ENCODE data around the gene MPG. TPM values are rescaled to one million over a fixed set of nuclear protein-coding genes. Genes with fewer than 3 reads are reported as not detected.

MPG gene
- total and polyA plus RNA-seq, 4 experiments from 2014 or later = 30.7 to 82.6 (median 44.4) TPM

DNA sequence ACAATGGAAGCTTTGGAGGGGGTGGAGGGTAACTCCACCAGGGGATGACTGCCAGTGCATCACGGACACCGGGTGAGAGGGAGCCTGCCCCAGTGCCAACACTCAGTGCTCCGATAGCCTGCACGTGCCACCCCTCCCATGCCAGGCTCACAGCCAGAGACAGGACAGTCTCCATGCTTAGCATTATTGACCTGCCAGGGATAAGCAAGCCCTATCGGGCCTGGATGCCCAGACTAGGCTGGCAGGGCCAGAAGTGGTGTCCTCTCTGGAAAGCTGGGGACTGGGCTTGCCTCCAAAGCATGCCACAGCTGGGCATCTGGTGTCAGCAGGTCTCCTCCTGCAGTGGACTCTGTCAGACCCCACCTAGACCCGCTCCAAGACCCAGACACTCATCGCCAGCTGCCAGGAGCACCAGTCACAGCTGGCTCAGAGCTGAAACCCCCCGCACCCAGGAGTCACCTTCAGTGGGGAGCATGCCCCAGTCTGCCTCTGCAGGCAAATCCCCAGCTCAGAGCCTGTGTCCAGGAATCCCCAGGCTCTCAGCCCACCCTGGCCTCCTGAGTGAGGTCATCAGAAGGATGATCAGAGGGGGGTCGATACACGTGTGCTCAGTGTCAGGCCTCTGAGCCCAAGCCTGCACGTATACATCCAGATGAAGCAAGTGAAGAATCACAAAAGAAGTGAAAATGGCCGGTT, 3.8 kb upstream of the MPG start:
- H3K27ac Mint-ChIP-seq = peak overlapping the region in 1 of 7 donors; percentile 74
- peak in 1 of 5 donors; percentile 20 for DNase-seq
- H3K27ac ChIP-seq (ENCODE audit: low read depth, low read length) = no peak overlapping the region
- no peak overlapping the region for H3K4me3 ChIP-seq (ENCODE audit: low read length in 2 of 2)
- peak overlapping the region in 1 of 8 donors; percentile 36 for H3K4me3 Mint-ChIP-seq
- CTCF ChIA-PET (ENCODE audit: partially characterized antibody) = interaction anchor here (2.4 kb wide), 1 partner anchor 9 kb away, joined by 18 read pairs; no protein-coding TSS in a partner anchor
- H3K36me3 ChIP-seq (ENCODE audit: insufficient read depth, low read length) = no peaks in the 10 kb centered on the region
- H3K9me3 ChIP-seq (ENCODE audit: control insufficient read depth in 1 of 2, low read length in 2 of 2) = no peaks in the 10 kb centered on the region
- H3K27me3 ChIP-seq (ENCODE audit: insufficient read depth, low read length) = peaks cover 13% of the 10 kb centered on the region
- H3K4me1 ChIP-seq (ENCODE audit: insufficient read depth, low read length) = peaks cover 25% of the 10 kb centered on the region
- H3K36me3 Mint-ChIP-seq = no peaks in the 10 kb centered on the region
- H3K4me1 Mint-ChIP-seq = peaks cover 10 to 33% (median 23%) of the 10 kb centered on the region in 4 donors
- intact Hi-C loops (cut with micrococcal nuclease) = no loop called here
- H3K9me3 Mint-ChIP-seq = peaks cover 0 to 1% (median 0%) of the 10 kb centered on the region in 8 donors
- POLR2A ChIA-PET (ENCODE audit: partially characterized antibody) = no interaction called here
- H3K27me3 Mint-ChIP-seq = peaks cover 9 to 13% of the 10 kb centered on the region in 2 donors

DNA sequence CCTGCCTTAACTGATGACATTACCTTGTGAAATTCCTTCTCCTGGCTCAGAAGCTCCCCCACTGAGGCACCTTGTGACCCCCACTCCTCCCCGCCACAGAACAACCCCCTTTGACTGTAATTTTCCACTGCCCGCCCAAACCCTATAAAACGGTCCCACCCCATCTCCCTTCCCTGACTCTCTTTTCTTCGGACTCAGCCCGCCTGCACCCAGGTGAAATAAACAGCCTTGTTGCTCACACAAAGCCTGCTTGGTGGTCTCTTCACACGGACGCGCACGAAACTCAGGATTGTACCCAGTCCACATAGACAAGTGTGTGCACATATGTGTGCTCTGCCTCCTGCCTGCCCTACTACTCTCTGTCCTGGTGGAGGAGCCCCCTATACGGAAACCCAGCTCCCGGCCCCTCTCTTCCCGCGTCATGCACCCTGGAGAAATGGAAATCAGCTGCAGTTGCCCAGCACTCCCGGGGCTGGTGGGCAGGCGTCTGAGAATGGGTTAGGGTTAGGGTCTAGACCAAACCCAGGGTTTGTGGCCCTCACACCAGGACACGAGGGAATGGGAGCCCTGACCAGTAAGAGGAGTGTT, 3.2 kb upstream of the MPG start:
- H3K4me1 Mint-ChIP-seq = peaks cover 13 to 39% (median 27%) of the 10 kb centered on the region in 4 donors
- H3K4me3 Mint-ChIP-seq = peak overlapping the region in 2 of 8 donors; percentile 6 to 62
- peaks cover 13% of the 10 kb centered on the region for H3K27me3 ChIP-seq (ENCODE audit: insufficient read depth, low read length)
- H3K9me3 Mint-ChIP-seq = peaks cover 0 to 1% (median 0%) of the 10 kb centered on the region in 8 donors
- no peak overlapping the region for H3K27ac ChIP-seq (ENCODE audit: low read depth, low read length)
- ChIA-PET CTCF (ENCODE audit: partially characterized antibody) (interaction anchor here (2.4 kb wide), 1 partner anchor 10 kb away, joined by 18 read pairs; no protein-coding TSS in a partner anchor), POLR2A (ENCODE audit: partially characterized antibody) (no interaction called here)
- H3K4me3 ChIP-seq (ENCODE audit: low read length in 2 of 2) = no peak overlapping the region
- H3K4me1 ChIP-seq (ENCODE audit: insufficient read depth, low read length) = peaks cover 26% of the 10 kb centered on the region
- H3K27ac Mint-ChIP-seq = peak overlapping the region in 2 of 7 donors; percentile 32 to 68
- DNase-seq = no peak
- peaks cover 9 to 13% of the 10 kb centered on the region in 2 donors for H3K27me3 Mint-ChIP-seq
- intact Hi-C loops (cut with micrococcal nuclease) = no loop called here
- peaks cover 4% of the 10 kb centered on the region for H3K36me3 ChIP-seq (ENCODE audit: insufficient read depth, low read length)
- H3K36me3 Mint-ChIP-seq = no peaks in the 10 kb centered on the region
- no peaks in the 10 kb centered on the region for H3K9me3 ChIP-seq (ENCODE audit: control insufficient read depth in 1 of 2, low read length in 2 of 2)

DNA sequence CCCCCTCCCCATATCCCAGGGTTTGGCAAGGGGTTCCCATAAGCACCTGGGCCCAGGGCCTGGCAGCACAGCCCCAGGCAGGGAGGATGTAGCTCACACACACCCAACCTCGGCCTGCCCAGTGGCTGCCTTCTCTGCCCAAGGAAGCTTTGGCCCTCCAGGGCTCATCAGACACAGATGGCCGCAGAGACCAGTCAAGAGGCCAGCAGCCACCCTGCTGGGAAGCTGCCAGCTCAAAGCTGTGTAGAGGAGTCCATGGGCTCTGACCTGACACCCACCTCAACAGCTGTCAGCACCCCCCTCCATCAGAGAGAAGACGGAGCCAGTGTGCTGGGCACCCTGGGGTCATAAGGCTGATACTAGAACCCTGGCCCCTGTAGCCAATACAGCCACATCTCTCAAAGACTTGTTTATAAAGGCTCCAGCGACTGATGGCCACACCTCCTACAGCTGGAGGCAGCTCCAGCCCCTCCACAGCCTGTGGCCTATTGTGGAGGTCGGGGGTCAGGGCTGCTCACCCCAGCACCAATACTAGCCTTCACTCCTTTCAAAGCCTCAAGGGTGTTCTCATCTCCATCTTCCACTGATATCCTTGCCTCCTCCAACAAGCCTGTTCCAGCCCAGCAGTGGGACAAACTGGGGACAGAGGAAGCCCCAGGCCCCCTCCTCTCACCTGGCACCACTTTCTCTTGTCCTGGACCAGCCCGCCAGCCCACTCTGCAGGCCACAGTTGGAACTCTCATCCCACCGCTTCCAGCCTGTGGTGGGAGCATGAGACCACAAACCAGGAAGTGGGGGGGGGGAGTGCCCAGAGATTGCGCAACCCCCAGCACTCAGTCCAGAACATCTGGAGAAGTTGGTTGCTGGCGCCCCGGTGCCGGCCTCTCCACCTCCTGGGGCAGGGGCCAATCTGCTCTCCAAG, 2.2 kb upstream of the MPG start:
- Mint-ChIP-seq H3K9me3 (peaks cover 0 to 1% (median 0%) of the 10 kb centered on the region in 8 donors), H3K4me3 (peak overlapping the region in 5 of 8 donors; percentile 25 to 79 (median 76)), H3K27me3 (peaks cover 6 to 9% of the 10 kb centered on the region in 2 donors), H3K4me1 (peaks cover 13 to 40% (median 29%) of the 10 kb centered on the region in 4 donors), H3K36me3 (no peaks in the 10 kb centered on the region), H3K27ac (peak overlapping the region in 3 of 7 donors; percentile 29 to 70 (median 52))
- H3K27ac ChIP-seq (ENCODE audit: low read depth, low read length) = no peak overlapping the region
- no peak for DNase-seq
- intact Hi-C loops (cut with micrococcal nuclease) = no loop called here
- H3K4me1 ChIP-seq (ENCODE audit: insufficient read depth, low read length) = peaks cover 26% of the 10 kb centered on the region
- peaks cover 5% of the 10 kb centered on the region for H3K36me3 ChIP-seq (ENCODE audit: insufficient read depth, low read length)
- ChIA-PET CTCF (ENCODE audit: partially characterized antibody) (interaction anchor here (2.1 to 2.4 kb wide), 2 partner anchors 10 to 11 kb away, joined by 7 to 18 read pairs; no protein-coding TSS in a partner anchor), POLR2A (ENCODE audit: partially characterized antibody) (no interaction called here)
- no peaks in the 10 kb centered on the region for H3K9me3 ChIP-seq (ENCODE audit: control insufficient read depth in 1 of 2, low read length in 2 of 2)
- H3K27me3 ChIP-seq (ENCODE audit: insufficient read depth, low read length) = peaks cover 13% of the 10 kb centered on the region
- H3K4me3 ChIP-seq (ENCODE audit: low read length in 2 of 2) = no peak overlapping the region

DNA sequence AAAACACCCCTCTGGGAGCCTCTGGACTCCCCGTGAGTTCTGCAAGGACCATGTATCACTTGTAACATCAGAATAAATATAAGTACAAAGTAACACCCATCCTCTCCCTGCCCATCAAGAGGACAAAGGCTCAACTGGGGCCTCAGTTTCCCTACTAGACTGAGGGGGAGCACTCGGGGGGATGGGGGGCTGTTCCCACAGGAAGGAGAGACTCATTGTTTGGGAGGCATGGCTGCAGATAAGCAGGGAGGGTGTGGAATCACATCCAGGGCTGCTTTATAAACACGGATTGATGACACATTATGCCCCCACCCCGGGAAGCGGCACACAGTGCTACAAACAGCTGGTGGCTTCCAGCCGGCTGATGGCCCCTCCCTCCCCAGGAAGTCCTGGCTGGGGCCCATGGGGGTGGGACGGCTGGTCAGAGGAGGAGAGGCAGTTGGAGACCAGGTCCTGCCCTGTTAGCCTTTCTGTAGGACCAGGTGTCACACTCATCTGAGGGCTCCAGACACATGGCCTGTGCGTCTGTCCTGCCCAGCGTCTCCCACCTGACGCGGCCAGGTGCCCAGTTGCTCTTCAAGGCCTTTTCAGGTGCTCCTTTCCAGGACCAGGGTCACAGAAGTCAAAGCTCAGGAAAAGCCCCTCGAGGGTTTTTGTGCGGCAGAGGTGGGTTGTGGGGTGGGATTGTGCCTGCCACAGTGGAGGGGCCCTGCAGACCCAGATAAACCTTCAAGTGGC, 1.3 kb upstream of the MPG start:
- no peaks in the 10 kb centered on the region for H3K36me3 Mint-ChIP-seq
- ChIA-PET POLR2A (ENCODE audit: partially characterized antibody) (interaction anchor here (0.9 to 2.2 kb wide), 5 partner anchors 11 to 23 kb away, joined by 4 to 13 read pairs (median 5); partner anchors contain the start of genes POLR3K and SNRNP25), CTCF (ENCODE audit: partially characterized antibody) (interaction anchor here (1.0 to 2.1 kb wide), 5 partner anchors 11 to 285 kb away, joined by 3 to 7 read pairs (median 5); no protein-coding TSS in a partner anchor)
- Histone ChIP-seq H3K9me3 (ENCODE audit: control insufficient read depth in 1 of 2, low read length in 2 of 2) (no peaks in the 10 kb centered on the region), H3K27me3 (ENCODE audit: insufficient read depth, low read length) (peaks cover 10% of the 10 kb centered on the region), H3K27ac (ENCODE audit: low read depth, low read length) (no peak overlapping the region), H3K4me1 (ENCODE audit: insufficient read depth, low read length) (peaks cover 26% of the 10 kb centered on the region), H3K36me3 (ENCODE audit: insufficient read depth, low read length) (peaks cover 5% of the 10 kb centered on the region), H3K4me3 (ENCODE audit: low read length in 2 of 2) (peak overlapping the region in 1 of 2 donors; percentile 49)
- peaks cover 0 to 1% (median 0%) of the 10 kb centered on the region in 8 donors for H3K9me3 Mint-ChIP-seq
- H3K27me3 Mint-ChIP-seq = peaks cover 6% of the 10 kb centered on the region in 2 donors
- H3K27ac Mint-ChIP-seq = peak overlapping the region in 4 of 7 donors; percentile 8 to 70 (median 61)
- intact Hi-C loops (cut with micrococcal nuclease) = no loop called here
- peak overlapping the region; percentile 76 to 87 (median 79) for H3K4me3 Mint-ChIP-seq
- H3K4me1 Mint-ChIP-seq = peaks cover 13 to 40% (median 29%) of the 10 kb centered on the region in 4 donors
- DNase-seq = no peak

DNA sequence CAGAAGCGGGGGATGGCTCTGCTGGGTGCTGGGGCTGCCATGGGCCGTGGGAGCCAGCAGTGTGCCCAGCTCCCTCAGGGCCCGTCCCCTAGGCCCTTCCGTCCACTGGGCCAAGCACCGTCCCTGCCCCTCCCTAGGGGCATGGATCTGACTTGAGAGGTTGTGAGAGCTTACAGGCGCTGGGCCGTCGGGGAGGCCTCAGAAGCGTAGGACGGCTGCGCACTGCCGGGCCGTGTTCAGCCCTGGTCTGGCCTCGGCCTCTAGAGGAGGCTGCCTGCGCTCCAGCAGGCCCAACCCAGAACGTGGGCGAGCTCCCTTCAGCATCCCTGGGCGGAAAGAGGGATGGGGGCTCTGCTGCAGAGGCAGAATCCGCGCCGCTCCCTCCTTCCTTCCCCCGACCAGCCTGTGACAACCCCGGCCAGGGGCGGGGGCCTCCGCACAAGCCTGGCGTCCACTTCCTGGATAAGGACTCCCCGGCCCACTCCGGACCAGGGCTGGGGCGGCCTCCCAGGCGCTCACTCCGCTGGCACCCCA, 685 bp upstream of the MPG start:
- H3K4me1 ChIP-seq (ENCODE audit: insufficient read depth, low read length) = peaks cover 26% of the 10 kb centered on the region
- POLR2A ChIA-PET (ENCODE audit: partially characterized antibody) = interaction anchor here (0.9 to 2.2 kb wide), 5 partner anchors 11 to 24 kb away, joined by 4 to 13 read pairs (median 5); partner anchors contain the start of genes POLR3K and SNRNP25
- peak overlapping the region in 4 of 7 donors; percentile 29 to 86 (median 46) for H3K27ac Mint-ChIP-seq
- peaks cover 5% of the 10 kb centered on the region for H3K36me3 ChIP-seq (ENCODE audit: insufficient read depth, low read length)
- peaks cover 13 to 40% (median 29%) of the 10 kb centered on the region in 4 donors for H3K4me1 Mint-ChIP-seq
- DNase-seq = peak in 3 of 5 donors; percentile 14 to 25 (median 23)
- CTCF ChIA-PET (ENCODE audit: partially characterized antibody) = interaction anchor here (1.0 to 2.1 kb wide), 5 partner anchors 11 to 285 kb away, joined by 3 to 7 read pairs (median 5); no protein-coding TSS in a partner anchor
- H3K36me3 Mint-ChIP-seq = no peaks in the 10 kb centered on the region
- peak overlapping the region; percentile 23 to 49 for H3K4me3 ChIP-seq (ENCODE audit: low read length in 2 of 2)
- H3K9me3 Mint-ChIP-seq = peaks cover 0 to 1% (median 0%) of the 10 kb centered on the region in 8 donors
- intact Hi-C loops (cut with micrococcal nuclease) = no loop called here
- peaks cover 6% of the 10 kb centered on the region in 2 donors for H3K27me3 Mint-ChIP-seq
- peaks cover 10% of the 10 kb centered on the region for H3K27me3 ChIP-seq (ENCODE audit: insufficient read depth, low read length)
- H3K27ac ChIP-seq (ENCODE audit: low read depth, low read length) = peak overlapping the region; percentile 65
- H3K4me3 Mint-ChIP-seq = peak overlapping the region; percentile 76 to 87 (median 79)
- no peaks in the 10 kb centered on the region for H3K9me3 ChIP-seq (ENCODE audit: control insufficient read depth in 1 of 2, low read length in 2 of 2)

Data from CD4-positive, alpha-beta memory T cell (primary cell).